Ovary (tissue), 3 donors: ENCODE data around the gene GPR107.

Experiments used
- POLR2A ChIP-seq: fragments of 450-650 bp; IDR thresholded peaks from one replicate; pipeline ENCODE4 v1.6.1; 2017; ENCODE audit warnings: antibody characterized with exemption, mild to moderate bottlenecking, moderate library complexity
- TF ChIP-seq, protein P1 (sequence below), 3 donors: fragments of 450-650 bp in 2 of 3; fragments of 200-600 bp in 1 of 3; IDR thresholded peaks; one replicate each; pipeline versions ENCODE4 v1.5.1 to v1.8.0; 2016 to 2022; ENCODE audit warnings: antibody characterized with exemption in 3 of 3, mild to moderate bottlenecking in 1 of 3
- donor health status: DM: no; HTN: no; CAD: no.

- TF ChIP-seq, protein P1, sequence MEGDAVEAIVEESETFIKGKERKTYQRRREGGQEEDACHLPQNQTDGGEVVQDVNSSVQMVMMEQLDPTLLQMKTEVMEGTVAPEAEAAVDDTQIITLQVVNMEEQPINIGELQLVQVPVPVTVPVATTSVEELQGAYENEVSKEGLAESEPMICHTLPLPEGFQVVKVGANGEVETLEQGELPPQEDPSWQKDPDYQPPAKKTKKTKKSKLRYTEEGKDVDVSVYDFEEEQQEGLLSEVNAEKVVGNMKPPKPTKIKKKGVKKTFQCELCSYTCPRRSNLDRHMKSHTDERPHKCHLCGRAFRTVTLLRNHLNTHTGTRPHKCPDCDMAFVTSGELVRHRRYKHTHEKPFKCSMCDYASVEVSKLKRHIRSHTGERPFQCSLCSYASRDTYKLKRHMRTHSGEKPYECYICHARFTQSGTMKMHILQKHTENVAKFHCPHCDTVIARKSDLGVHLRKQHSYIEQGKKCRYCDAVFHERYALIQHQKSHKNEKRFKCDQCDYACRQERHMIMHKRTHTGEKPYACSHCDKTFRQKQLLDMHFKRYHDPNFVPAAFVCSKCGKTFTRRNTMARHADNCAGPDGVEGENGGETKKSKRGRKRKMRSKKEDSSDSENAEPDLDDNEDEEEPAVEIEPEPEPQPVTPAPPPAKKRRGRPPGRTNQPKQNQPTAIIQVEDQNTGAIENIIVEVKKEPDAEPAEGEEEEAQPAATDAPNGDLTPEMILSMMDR (IDR thresholded peaks at IDR 0.05), result no peak
- TF ChIP-seq POLR2A, result no peak
Measured at GRCh38 chr9:130172858-130173665, 119.4 kb downstream of the GPR107 start.
